H7 (cell line): ENCODE data around the gene MEMO1. TPM values are rescaled to one million over a fixed set of nuclear protein-coding genes. Genes with fewer than 3 reads are reported as not detected.
"Not testable (repeated sequence)": the region's sequence is repeated elsewhere in the genome, so short reads cannot be mapped to it uniquely, and the experiment has no call there.

Experiments used
- DNase-seq: peaks from one replicate; pipeline ENCODE4 v3.0.0; 2012
- H3K27me3 ChIP-seq: 2 replicates; pipeline ENCODE4 v1.6.0; 2011; ENCODE audit warnings: mild to moderate bottlenecking, low read length; ENCODE audit not compliant: control insufficient read depth, insufficient read depth
- H3K36me3 ChIP-seq: replicated peaks from 2 replicates; pipeline ENCODE4 v1.5.1; 2011; ENCODE audit warnings: low read length; ENCODE audit not compliant: control insufficient read depth, insufficient read depth
- H3K4me3 ChIP-seq: 2 replicates; pipeline ENCODE4 v1.5.1; 2011; ENCODE audit warnings: low read depth, mild to moderate bottlenecking, control low read depth, low read length, moderate library complexity; ENCODE audit not compliant: insufficient read depth
- total RNA-seq: library from RNA; depleted of rRNA; stranded (reverse); fragments of >200 nt; shearing (Covaris generic); gene quantifications from 2 replicates; pipeline ENCODE4 v1.2.3, GENCODE V29; 2014

Gene MEMO1
- total RNA-seq, 1 experiment from 2014 or later = 48.6 TPM

- no peak for DNase-seq
- H3K4me3 ChIP-seq = no peak overlapping the region
- no peaks in the 10 kb centered on the region for H3K27me3 ChIP-seq
- no peaks in the 10 kb centered on the region for H3K36me3 ChIP-seq
These were observed 85.3 kb downstream of the MEMO1 start for GRCh38 chr2:31925517-31925916.

- no peaks in the 10 kb centered on the region for H3K27me3 ChIP-seq
- DNase-seq = no peak
- H3K36me3 ChIP-seq = no peaks in the 10 kb centered on the region
- H3K4me3 ChIP-seq = no peak overlapping the region
These were observed 87.1 kb downstream of the MEMO1 start for GRCh38 chr2:31923662-31924061.

GRCh38 chr2:31922542-31923408 lies 88.0 kb downstream of the MEMO1 start:
- H3K4me3 ChIP-seq = no peak overlapping the region
- DNase-seq = no peak
- no peaks in the 10 kb centered on the region for H3K36me3 ChIP-seq
- no peaks in the 10 kb centered on the region for H3K27me3 ChIP-seq

GRCh38 chr2:31920962-31921361 lies 89.8 kb downstream of the MEMO1 start:
- H3K36me3 ChIP-seq = no peaks in the 10 kb centered on the region
- no peak overlapping the region for H3K4me3 ChIP-seq
- no peak for DNase-seq
- H3K27me3 ChIP-seq = no peaks in the 10 kb centered on the region

- no peaks in the 10 kb centered on the region for H3K36me3 ChIP-seq
These were observed 91.3 kb downstream of the MEMO1 start for GRCh38 chr2:31919499-31919898.

GRCh38 chr2:31909661-31910060 lies 101.1 kb downstream of the MEMO1 start:
- H3K36me3 ChIP-seq = no peaks in the 10 kb centered on the region
- no peak for DNase-seq
- no peak overlapping the region for H3K4me3 ChIP-seq
- no peaks in the 10 kb centered on the region for H3K27me3 ChIP-seq

More at GRCh38 chr2:31919499-31919898, 91.3 kb downstream of the MEMO1 start:
- DNase-seq = no peak
- no peaks in the 10 kb centered on the region for H3K27me3 ChIP-seq
- no peak overlapping the region for H3K4me3 ChIP-seq

- H3K27me3 ChIP-seq, H3K36me3 ChIP-seq, DNase-seq, H3K4me3 ChIP-seq: not testable (repeated sequence)
These were observed 103.3 kb downstream of the MEMO1 start for GRCh38 chr2:31907491-31907890.

GRCh38 chr2:31903109-31903780 lies 107.6 kb downstream of the MEMO1 start:
- Histone ChIP-seq H3K4me3 (no peak overlapping the region), H3K36me3 (peaks cover 2% of the 10 kb centered on the region; the same call in 1 of the 2 replicates), H3K27me3 (no peaks in the 10 kb centered on the region)
- DNase-seq = no peak

- Histone ChIP-seq H3K27me3 (no peaks in the 10 kb centered on the region), H3K4me3 (no peak overlapping the region), H3K36me3 (peaks cover 2% of the 10 kb centered on the region; the same call in 1 of the 2 replicates)
- no peak for DNase-seq
These were observed 108.9 kb downstream of the MEMO1 start for GRCh38 chr2:31901900-31902299.

GRCh38 chr2:31900156-31900555 lies 110.7 kb downstream of the MEMO1 start:
- not testable (repeated sequence) for DNase-seq, H3K4me3 ChIP-seq, H3K27me3 ChIP-seq, H3K36me3 ChIP-seq

GRCh38 chr2:31898346-31898745 lies 112.5 kb downstream of the MEMO1 start:
- H3K4me3 ChIP-seq, DNase-seq, H3K27me3 ChIP-seq, H3K36me3 ChIP-seq: not testable (repeated sequence)

GRCh38 chr2:31897340-31897739 lies 113.5 kb downstream of the MEMO1 start:
- not testable (repeated sequence) for DNase-seq, H3K36me3 ChIP-seq

GRCh38 chr2:31896293-31896692 lies 114.5 kb downstream of the MEMO1 start:
- no peak for DNase-seq
- H3K27me3 ChIP-seq = no peaks in the 10 kb centered on the region
- H3K4me3 ChIP-seq = no peak overlapping the region
- H3K36me3 ChIP-seq = peaks cover 2% of the 10 kb centered on the region; the same call in 1 of the 2 replicates

More at GRCh38 chr2:31897340-31897739, 113.5 kb downstream of the MEMO1 start:
- not testable (repeated sequence) for H3K4me3 ChIP-seq, H3K27me3 ChIP-seq

GRCh38 chr2:31894656-31895055 lies 116.2 kb downstream of the MEMO1 start:
- peaks cover 2% of the 10 kb centered on the region; the same call in 1 of the 2 replicates for H3K36me3 ChIP-seq
- H3K4me3 ChIP-seq = no peak overlapping the region
- no peak for DNase-seq
- H3K27me3 ChIP-seq = no peaks in the 10 kb centered on the region

- no peak overlapping the region for H3K4me3 ChIP-seq
- DNase-seq = peak; percentile 4
- H3K36me3 ChIP-seq = no peaks in the 10 kb centered on the region
These were observed 117.7 kb downstream of the MEMO1 start for GRCh38 chr2:31893094-31893493.

More at GRCh38 chr2:31893094-31893493, 117.7 kb downstream of the MEMO1 start:
- H3K27me3 ChIP-seq = no peaks in the 10 kb centered on the region
